A673 (cell line): ENCODE data around the gene ZNF10.

Source experiments
- CTCF ChIP-seq: fragments of 300-800, 200-600 bp; sonication (generic); conservative IDR thresholded peaks from 2 replicates; pipeline ENCODE4 v1.5.1; 2017; ENCODE audit warnings: low read depth, mild to moderate bottlenecking, antibody characterized with exemption, low read length, moderate library complexity, mixed read lengths
- EZH2 ChIP-seq: fragments of 200-600 bp; sonication (generic); IDR thresholded peaks from 2 replicates; pipeline ENCODE4 v1.6.1; 2017; ENCODE audit warnings: borderline replicate concordance, low read depth, mild to moderate bottlenecking, mixed read lengths, antibody characterized with exemption, low read length; ENCODE audit not compliant: poor library complexity, severe bottlenecking

GRCh38 chr12:133190176-133190575 lies 59.7 kb downstream of the ZNF10 start:
- no peak for TF ChIP-seq EZH2
- TF ChIP-seq CTCF, result no peak
